IMR-90 (cell line): ENCODE measurements around the gene IL22RA2. TPM values are rescaled to one million over a fixed set of nuclear protein-coding genes. Genes with fewer than 3 reads are reported as not detected.

Experiments
- ATAC-seq: fragments of 200-7000 bp; cut with Tn5 transposase; 2 replicates; pipeline ENCODE4 v1.9.1; 2020; ENCODE audit warnings: low read depth, mild to moderate bottlenecking, moderate library complexity
- BruUV-seq: library from RNA; stranded (reverse); fragments of 400-500 nt; replicated peaks from 2 replicates; lab custom pipeline; 2021; lab: Mats Ljungman, UMichigan
- CTCF ChIA-PET: fragments of 300-600 bp; formaldehyde crosslinking; extraction: SDS; loops from one replicate; lab custom pipeline; 2021; ENCODE audit warnings: antibody characterized with exemption; lab: Yijun Ruan, JAX
- POLR2A ChIA-PET: fragments of 300-600 bp; sonication (Branson Sonifier 250); formaldehyde crosslinking; loops from one replicate; lab custom pipeline; 2022; ENCODE audit warnings: antibody characterized with exemption; ENCODE audit not compliant: unreplicated experiment; lab: Charles Lee
- DNase-seq: peaks from one replicate; pipeline ENCODE4 v3.0.0; 2013
- H2AFZ ChIP-seq: replicated peaks from 2 replicates; pipeline ENCODE3; 2013; ENCODE audit warnings: low read length, mild to moderate bottlenecking; ENCODE audit not compliant: poor library complexity
- H2AK5ac ChIP-seq: 2 replicates; pipeline ENCODE4 v1.6.1; 2013; ENCODE audit warnings: low read depth, low read length, inconsistent platforms
- H2AK9ac ChIP-seq: replicated peaks from 2 replicates; pipeline ENCODE3; 2013; ENCODE audit warnings: mild to moderate bottlenecking, low read depth, low read length, moderate library complexity; ENCODE audit not compliant: poor library complexity
- H2BK120ac ChIP-seq: 2 replicates; pipeline ENCODE4 v1.6.1; 2013; ENCODE audit warnings: low read depth, low read length, inconsistent platforms
- H2BK15ac ChIP-seq: 3 replicates; pipeline ENCODE4 v1.6.1; 2013; ENCODE audit warnings: low read depth, low read length, inconsistent platforms
- H2BK20ac ChIP-seq: 2 replicates; pipeline ENCODE4 v1.6.1; 2013; ENCODE audit warnings: low read depth, mild to moderate bottlenecking, inconsistent platforms, low read length, moderate library complexity
- H2BK5ac ChIP-seq: 2 replicates; pipeline ENCODE4 v1.6.1; 2013; ENCODE audit warnings: mild to moderate bottlenecking, low read depth, low read length, inconsistent platforms; ENCODE audit not compliant: poor library complexity, severe bottlenecking
- H3K14ac ChIP-seq: replicated peaks from 2 replicates; pipeline ENCODE4 v1.6.1; 2013; ENCODE audit warnings: low read depth, low read length, inconsistent platforms
- H3K18ac ChIP-seq: 2 replicates; pipeline ENCODE4 v1.6.1; 2013; ENCODE audit warnings: low read depth, low read length, control low read depth
- H3K23ac ChIP-seq: 2 replicates; pipeline ENCODE4 v1.6.1; 2013; ENCODE audit warnings: low read depth, low read length, inconsistent platforms
- H3K27ac ChIP-seq: 2 replicates; pipeline ENCODE4 v1.5.1; 2013; ENCODE audit warnings: mild to moderate bottlenecking, control low read depth, low read length; ENCODE audit not compliant: insufficient read depth
- H3K27me3 ChIP-seq: 2 replicates; pipeline ENCODE4 v1.6.1; 2013; ENCODE audit warnings: low read length; ENCODE audit not compliant: control insufficient read depth, insufficient read depth
- H3K36me3 ChIP-seq: 2 replicates; pipeline ENCODE4 v1.6.1; 2013; ENCODE audit warnings: low read length, mixed read lengths; ENCODE audit not compliant: control insufficient read depth, insufficient read depth
- H3K4ac ChIP-seq: 2 replicates; pipeline ENCODE4 v1.6.1; 2013; ENCODE audit warnings: low read depth, low read length, inconsistent platforms
- H3K4me1 ChIP-seq: 2 replicates; pipeline ENCODE4 v1.6.1; 2013; ENCODE audit warnings: low read length, mixed read lengths; ENCODE audit not compliant: control insufficient read depth, insufficient read depth
- H3K4me2 ChIP-seq: 2 replicates; pipeline ENCODE4 v1.6.1; 2013; ENCODE audit warnings: low read depth, mild to moderate bottlenecking, control low read depth, low read length, moderate library complexity
- H3K4me3 ChIP-seq: 2 replicates; pipeline ENCODE4 v1.5.1; 2013; ENCODE audit warnings: low read depth, mild to moderate bottlenecking, control low read depth, low read length, moderate library complexity; ENCODE audit not compliant: insufficient read depth
- H3K56ac ChIP-seq: 2 replicates; pipeline ENCODE4 v1.6.1; 2013; ENCODE audit warnings: low read length, inconsistent platforms; ENCODE audit not compliant: insufficient read depth; ENCODE audit errors: extremely low read depth
- H3K79me1 ChIP-seq, 2 experiments: 2 replicates each; pipeline ENCODE4 v1.6.1; 2013; ENCODE audit warnings: low read length in 2 of 2, inconsistent platforms in 1 of 2, low read depth in 1 of 2
- H3K9ac ChIP-seq: 2 replicates; pipeline ENCODE4 v1.6.1; 2013; ENCODE audit warnings: low read depth, low read length, control low read depth
- H3K9me1 ChIP-seq: 2 replicates; pipeline ENCODE4 v1.6.1; 2013; ENCODE audit warnings: low read length, inconsistent platforms; ENCODE audit not compliant: insufficient read depth
- H3K9me3 ChIP-seq: 2 replicates; pipeline ENCODE4 v1.6.1; 2013; ENCODE audit warnings: low read length; ENCODE audit not compliant: control insufficient read depth, insufficient read depth
- H4K20me1 ChIP-seq: 2 replicates; pipeline ENCODE4 v1.6.1; 2013; ENCODE audit warnings: low read length, inconsistent platforms; ENCODE audit not compliant: insufficient read depth
- H4K5ac ChIP-seq: 2 replicates; pipeline ENCODE4 v1.6.1; 2013; ENCODE audit warnings: mild to moderate bottlenecking, low read depth, low read length, control low read depth
- H4K8ac ChIP-seq, 2 experiments: 2 replicates each; pipeline ENCODE4 v1.6.1; 2013; ENCODE audit warnings: low read depth in 2 of 2, low read length in 2 of 2, control low read depth in 1 of 2, inconsistent platforms in 1 of 2
- H4K91ac ChIP-seq: 2 replicates; pipeline ENCODE4 v1.6.1; 2013; ENCODE audit warnings: low read depth, low read length, inconsistent platforms; ENCODE audit not compliant: insufficient read depth
- CEBPB ChIP-seq: IDR thresholded peaks from 2 replicates; pipeline ENCODE4 v1.6.1; 2012; ENCODE audit warnings: low read depth, low read length, improper control_type of control experiment
- CHD1 ChIP-seq: IDR thresholded peaks from 2 replicates; pipeline ENCODE4 v1.6.1; 2012; ENCODE audit warnings: low read depth, low read length, improper control_type of control experiment
- CTCF ChIP-seq: conservative IDR thresholded peaks from 2 replicates; pipeline ENCODE4 v1.5.1; 2012; ENCODE audit warnings: mild to moderate bottlenecking, low read depth, low read length, improper control_type of control experiment
- MXI1 ChIP-seq: IDR thresholded peaks from 2 replicates; pipeline ENCODE4 v1.6.1; 2012; ENCODE audit warnings: low read depth, mild to moderate bottlenecking, low read length, moderate library complexity, borderline replicate concordance
- POLR2A ChIP-seq: IDR thresholded peaks from 2 replicates; pipeline ENCODE4 v1.6.1; 2012; ENCODE audit warnings: mild to moderate bottlenecking, low read depth, low read length
- RCOR1 ChIP-seq: IDR thresholded peaks from 2 replicates; pipeline ENCODE4 v1.6.1; 2012; ENCODE audit warnings: mild to moderate bottlenecking, low read length, improper control_type of control experiment; ENCODE audit not compliant: insufficient replicate concordance
- USF2 ChIP-seq: fragments of 150-350 bp; IDR thresholded peaks from 2 replicates; pipeline ENCODE4 v1.6.1; 2017; ENCODE audit warnings: mild to moderate bottlenecking, antibody characterized with exemption, low read length, low read depth
- WGBS, 2 experiments: methylation state at CpG; one replicate each; pipeline versions ENCODE4 v1.1.5 to v1.1.7; 2013; ENCODE audit warnings: missing lambda C conversion rate in 2 of 2; ENCODE audit not compliant: insufficient read length in 1 of 2; ENCODE audit errors: extremely low coverage in 2 of 2; 5-methylcytosine and 5-hydroxymethylcytosine counted together
- dilution Hi-C: fragments of 300-500 bp; cut with HindIII; formaldehyde crosslinking; loops from one replicate; pipeline ENCODE4 v1.14.3; 2018; ENCODE audit warnings: low sequenced_read_pairs; ENCODE audit not compliant: unreplicated experiment
- in situ Hi-C: fragments of 300-500 bp; cut with MboI; formaldehyde crosslinking; loops from 3 replicates; pipeline ENCODE4 v1.14.3; 2019; ENCODE audit warnings: low sequenced_read_pairs, inconsistent platforms, mixed read lengths
- intact Hi-C: fragments of 100-400 bp; cut with micrococcal nuclease; formaldehyde crosslinking; loops from 2 replicates; pipeline ENCODE4 v1.10.0; 2022
- polyA plus RNA-seq, 3 experiments: library from polyadenylated mRNA; depleted of rRNA; stranded (reverse); fragments of >200 nt; gene quantifications; 2 replicates each; pipeline ENCODE4 v1.2.3, GENCODE V29; 2012; ENCODE audit warnings: low replicate concordance in 1 of 3
- total RNA-seq: library from RNA; depleted of rRNA; stranded (reverse); fragments of >200 nt; gene quantifications from 2 replicates; pipeline ENCODE4 v1.2.3, GENCODE V29; 2012

Gene IL22RA2
- total and polyA plus RNA-seq, 2 of the 4 experiments (the other 2 are of a cell fraction): not detected

GRCh38 chr6:137197684-137198645, 24.5 kb upstream of the IL22RA2 start:
- no peak overlapping the region for H2BK15ac ChIP-seq
- no peak overlapping the region for H4K5ac ChIP-seq
- dilution Hi-C loops (no loop called here), intact Hi-C loops (no loop called here), in situ Hi-C loops (no loop called here)
- H3K4ac ChIP-seq: no peak overlapping the region
- H3K18ac ChIP-seq: no peak overlapping the region
- no peak overlapping the region for H4K91ac ChIP-seq
- no peak overlapping the region for H2AK5ac ChIP-seq
- no peak overlapping the region for H2AK9ac ChIP-seq
- TF ChIP-seq CEBPB (no peak), POLR2A (no peak), CTCF (no peak), CHD1 (no peak), RCOR1 (no peak), USF2 (no peak), MXI1 (no peak)
- no peak overlapping the region for H4K8ac ChIP-seq
- H3K9me1 ChIP-seq: no peaks in the 10 kb centered on the region
- H3K14ac ChIP-seq: no peak overlapping the region
- H2BK120ac ChIP-seq: no peak overlapping the region
- no peak overlapping the region for H3K23ac ChIP-seq
- no peak overlapping the region for H3K56ac ChIP-seq
- H3K4me3 ChIP-seq: no peak overlapping the region
- H3K27me3 ChIP-seq: no peaks in the 10 kb centered on the region
- no peaks in the 10 kb centered on the region for H3K9me3 ChIP-seq
- no peaks in the 10 kb centered on the region for H4K20me1 ChIP-seq
- H3K27ac ChIP-seq: no peak overlapping the region
- ATAC-seq (no peak), DNase-seq (no peak)
- CTCF ChIA-PET: interaction anchor here (0.6 to 0.7 kb wide), 2 partner anchors 104 to 749 kb away, joined by 3 read pairs; no protein-coding TSS in a partner anchor
- no peak overlapping the region for H2BK20ac ChIP-seq
- H3K4me1 ChIP-seq: no peaks in the 10 kb centered on the region
- H3K36me3 ChIP-seq: peaks cover 13% of the 10 kb centered on the region
- BruUV-seq: TSS peak; percentile 78
- H2AFZ ChIP-seq: no peak overlapping the region
- POLR2A ChIA-PET: no interaction called here
- H2BK5ac ChIP-seq: no peak overlapping the region
- WGBS, 2 experiments: no CpG with 5 or more reads among the region's 11 CpGs
- no peaks in the 10 kb centered on the region; a peak in 1 of 4 replicates for H3K79me1 ChIP-seq
- no peak overlapping the region for H3K9ac ChIP-seq
- H3K4me2 ChIP-seq: no peak overlapping the region
